Left forelimb (tissue), 1 donor: ENCODE data around the gene ROBO3.

Experiments
- DNase-seq: peaks from one replicate; pipeline ENCODE4 v3.0.0-alpha.2; 2018; ENCODE audit warnings: low spot score

Gene ROBO3

DNA sequence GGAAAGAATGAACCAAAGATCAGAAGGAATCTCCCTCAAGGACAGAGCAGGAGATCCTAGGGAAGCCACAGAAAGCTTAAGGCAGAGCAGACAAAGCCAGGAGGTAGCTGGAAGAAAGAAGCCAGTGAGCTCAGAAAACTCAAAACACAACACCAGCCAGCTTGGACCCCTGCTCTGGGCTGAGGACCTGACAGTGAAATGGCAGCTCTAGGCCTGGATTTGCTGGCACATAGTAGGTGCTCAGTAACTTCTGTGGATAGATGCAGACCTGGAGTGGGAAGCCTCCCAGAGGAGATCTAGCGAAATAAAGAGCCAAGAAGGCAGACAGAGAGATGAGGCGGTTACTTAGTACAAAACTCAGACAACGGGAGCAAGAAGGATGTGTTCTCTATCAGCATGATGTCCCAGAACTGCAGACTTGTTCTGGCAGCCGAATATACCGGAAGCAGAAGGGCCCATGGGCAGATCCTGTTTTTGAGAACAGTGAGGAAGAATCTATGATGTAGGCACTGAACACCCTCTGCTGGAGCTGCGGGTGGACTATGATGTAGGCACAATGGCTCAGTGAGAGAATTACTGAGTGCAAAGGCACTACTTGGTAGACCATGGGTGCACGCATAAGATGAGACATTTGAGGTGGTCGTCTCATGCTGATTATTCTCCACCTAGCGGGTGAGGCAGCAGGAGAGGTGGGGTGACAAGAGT, 27.7 kb downstream of the ROBO3 start:
- no peak for DNase-seq

DNA sequence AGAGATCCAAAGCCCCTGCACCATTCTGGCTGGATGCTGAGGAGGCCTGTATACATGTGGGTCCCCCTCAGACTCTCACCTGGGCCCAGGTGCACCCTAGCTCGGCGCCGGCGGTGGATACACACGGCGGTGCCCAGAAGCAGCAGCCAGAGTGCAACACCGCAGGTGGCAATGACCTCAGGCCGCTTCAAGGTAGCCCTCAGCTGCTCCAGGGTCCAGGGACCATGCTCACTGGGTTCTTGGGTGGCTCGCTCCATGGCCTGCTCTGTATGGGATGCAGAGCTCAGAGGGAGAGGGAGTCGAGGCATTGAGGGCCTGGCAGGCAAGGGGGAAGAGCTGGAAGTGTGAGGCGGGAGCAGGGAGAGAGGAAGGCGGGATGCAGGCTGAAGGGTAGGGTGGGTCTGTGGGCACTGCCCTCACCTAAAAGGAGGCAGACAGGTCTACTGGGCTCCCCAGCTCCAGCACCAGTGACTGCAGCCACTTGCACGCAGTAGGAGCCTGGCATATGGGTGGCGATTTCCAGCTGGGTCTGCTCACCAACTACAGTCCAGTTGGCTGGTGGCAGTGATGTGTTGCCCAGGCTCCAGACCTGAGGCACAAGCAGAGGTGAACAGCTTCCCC, 28.7 kb downstream of the ROBO3 start:
- no peak for DNase-seq

DNA sequence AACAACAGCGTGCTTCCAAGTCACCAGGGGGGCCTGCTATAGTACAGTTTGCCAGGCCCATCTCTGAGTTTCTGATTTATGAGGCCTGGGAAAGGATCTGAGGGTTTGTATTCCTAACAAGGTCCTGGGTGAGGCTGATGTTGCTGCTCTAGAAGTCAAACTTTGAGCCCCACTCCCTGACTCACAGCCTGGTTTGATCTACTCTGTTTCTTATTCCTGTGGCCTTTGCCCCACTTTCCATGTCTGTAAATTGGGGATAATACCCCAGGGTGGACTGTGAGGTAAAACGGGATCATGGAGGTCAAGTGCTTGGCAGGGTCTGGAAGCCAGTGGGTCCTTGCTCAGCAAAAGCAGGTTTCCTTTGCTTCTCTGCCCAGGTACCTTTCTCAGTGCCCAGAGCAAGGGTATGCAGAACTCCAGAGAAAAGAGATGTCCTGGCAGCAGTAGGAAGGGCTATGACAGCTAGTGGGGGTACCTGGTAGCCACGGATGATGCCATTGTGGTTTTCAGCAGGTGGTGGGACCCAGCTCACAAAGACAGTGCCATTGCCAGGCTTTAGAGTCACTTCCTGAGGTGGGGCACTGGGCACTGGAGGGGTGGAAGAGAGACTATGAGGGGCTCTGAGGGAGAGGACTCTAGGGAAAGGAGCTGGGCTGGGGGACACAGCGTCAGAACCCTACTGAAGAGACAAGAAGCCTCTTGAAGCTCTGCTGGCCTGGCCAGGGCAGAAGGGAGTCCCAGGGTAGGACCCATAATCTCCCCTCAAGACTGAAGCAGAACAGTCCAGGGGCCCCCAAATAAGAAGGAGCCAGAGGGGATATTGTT, 29.6 kb downstream of the ROBO3 start:
- DNase-seq, result no peak

DNA sequence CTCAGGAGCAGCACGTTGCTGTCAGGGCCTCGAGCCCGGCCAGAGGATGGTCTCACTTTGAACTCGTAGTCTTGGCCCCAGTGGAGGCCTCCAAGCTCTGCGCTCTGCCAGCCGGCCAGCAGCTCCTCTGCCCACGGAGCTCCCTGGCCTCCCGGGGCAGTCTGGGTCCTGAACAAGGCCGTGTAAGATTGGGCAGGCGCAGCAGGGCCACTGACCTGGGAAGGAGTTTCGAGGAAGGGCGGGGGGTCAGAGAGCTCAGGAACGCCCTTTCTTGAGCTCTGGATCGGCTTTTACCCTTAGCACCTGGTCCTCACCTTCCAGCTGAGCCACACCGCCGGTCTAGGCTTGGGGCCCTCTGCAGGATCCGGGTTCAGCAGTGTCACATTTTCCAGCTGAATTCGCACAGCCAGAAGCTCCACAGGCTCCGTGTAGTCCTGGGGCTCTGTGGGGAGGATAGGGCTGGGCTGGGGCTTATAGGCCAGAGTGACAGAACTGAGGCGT, 30.3 kb downstream of the ROBO3 start:
- no peak for DNase-seq

DNA sequence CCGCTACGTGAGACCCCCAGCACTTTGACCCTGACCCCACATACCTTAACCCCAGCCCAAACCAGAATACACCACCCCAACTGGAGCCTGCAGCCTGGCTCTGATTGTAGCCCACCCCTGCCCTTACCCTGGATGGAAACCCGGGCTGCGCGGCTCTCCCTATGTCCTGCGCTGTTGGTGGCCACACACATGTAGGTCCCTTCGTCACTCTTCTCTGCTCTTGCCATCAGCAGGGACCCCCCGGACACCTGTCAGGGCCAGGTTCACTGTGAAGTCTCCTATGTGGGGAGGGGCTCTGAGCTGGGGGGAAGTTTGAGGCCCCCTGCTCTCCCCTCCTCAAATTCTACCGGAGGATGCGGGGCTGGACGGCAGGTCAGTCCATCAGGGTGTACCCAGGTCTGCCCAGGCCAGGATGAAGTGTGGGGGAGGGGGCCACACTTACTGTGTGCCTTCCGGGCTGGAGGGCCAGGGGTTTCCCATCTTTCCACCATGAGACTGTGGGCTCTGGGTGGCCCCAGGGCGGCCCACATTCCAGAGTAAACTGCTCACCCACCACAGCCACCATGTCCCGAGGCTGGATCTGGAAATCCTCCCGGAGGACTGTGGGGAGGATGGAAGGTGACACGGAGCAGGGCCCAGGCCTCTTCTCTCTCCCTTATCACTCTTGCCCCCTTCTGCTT, 31.0 kb downstream of the ROBO3 start:
- DNase-seq, result peak; percentile 57

DNA sequence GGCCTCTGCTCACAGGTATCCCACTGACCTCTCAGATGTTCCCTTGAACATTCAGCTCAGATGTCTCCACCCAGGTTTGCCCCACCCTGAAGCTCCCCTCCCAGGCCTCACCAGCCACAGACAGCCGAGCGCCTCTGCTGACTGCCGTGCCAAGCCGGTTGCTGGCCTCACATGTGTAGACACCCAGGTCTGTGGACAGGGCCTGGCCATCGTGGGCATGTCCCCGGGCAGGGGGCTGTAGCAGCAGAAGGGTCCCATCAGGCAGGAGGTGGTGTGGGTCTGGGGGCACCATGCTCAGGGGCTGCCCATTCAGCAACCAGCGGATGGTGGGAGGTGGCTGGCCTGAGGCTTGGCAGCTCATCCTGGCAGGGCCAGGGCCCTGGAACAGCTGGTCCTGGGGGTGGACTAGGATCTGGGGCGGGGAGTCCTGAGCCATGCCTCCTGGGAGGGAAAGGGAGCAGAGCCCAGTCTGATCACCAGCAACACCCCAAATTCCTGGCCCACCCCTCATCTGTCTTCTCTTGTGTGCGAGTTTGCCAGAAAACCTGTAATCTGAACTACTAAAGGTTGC, 31.7 kb downstream of the ROBO3 start:
- DNase-seq, result peak; percentile 72

DNA sequence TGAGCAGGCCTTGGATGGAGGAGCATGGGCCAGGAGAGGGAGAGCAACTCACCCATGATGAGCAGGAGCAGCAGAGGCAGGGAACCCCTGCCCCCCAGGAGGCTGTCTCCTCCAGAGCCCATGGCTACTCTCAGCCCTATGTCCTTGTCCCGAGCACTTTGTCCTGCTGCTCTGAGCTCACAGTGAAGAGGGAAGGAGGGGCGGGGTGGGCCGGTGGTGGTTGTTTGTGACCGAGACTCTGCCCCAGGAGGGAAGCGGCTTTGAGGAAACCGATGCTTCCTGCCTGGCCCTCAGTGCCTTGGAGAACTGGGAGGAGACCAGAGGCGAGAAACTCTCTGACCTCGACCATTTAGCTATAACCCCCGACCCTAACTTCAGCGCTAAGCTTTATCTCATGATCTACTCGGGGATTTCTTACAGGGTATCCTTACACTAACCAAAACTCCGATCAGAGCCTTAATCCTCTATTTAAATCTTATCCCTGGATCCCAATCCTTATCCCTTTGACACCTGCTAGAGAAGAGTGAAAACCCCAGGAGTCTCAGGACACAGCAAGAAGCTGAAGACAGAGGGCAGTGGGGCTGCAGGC, 32.5 kb downstream of the ROBO3 start, which contains the start of gene ROBO4:
ROBO4 (minus strand) TSS at position 192 of the 589 bp plus-strand sequence; CDS start at position 122, 70 bp downstream.
- peak; percentile 65 for DNase-seq

DNA sequence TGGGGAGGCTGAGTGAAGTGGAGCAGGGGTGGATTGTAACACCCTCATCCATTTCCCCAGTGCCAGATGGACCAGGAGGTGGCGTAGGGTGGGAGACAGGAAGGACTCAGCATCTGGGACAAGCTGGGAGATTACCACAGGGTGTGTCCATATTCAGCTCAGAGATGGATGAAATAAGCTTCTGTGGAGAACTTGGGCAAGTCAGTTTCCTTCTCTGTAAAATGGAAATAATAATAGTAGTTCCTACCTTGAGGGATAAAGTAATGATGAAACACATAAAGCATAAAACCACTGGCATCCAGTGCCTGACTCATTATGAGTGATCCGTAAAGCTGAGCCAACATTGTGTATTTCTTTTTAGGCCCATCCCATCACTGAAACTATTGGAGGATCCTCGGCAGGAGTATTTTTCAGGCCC, 33.0 kb downstream of the ROBO3 start:
- peak; percentile 49 for DNase-seq

DNA sequence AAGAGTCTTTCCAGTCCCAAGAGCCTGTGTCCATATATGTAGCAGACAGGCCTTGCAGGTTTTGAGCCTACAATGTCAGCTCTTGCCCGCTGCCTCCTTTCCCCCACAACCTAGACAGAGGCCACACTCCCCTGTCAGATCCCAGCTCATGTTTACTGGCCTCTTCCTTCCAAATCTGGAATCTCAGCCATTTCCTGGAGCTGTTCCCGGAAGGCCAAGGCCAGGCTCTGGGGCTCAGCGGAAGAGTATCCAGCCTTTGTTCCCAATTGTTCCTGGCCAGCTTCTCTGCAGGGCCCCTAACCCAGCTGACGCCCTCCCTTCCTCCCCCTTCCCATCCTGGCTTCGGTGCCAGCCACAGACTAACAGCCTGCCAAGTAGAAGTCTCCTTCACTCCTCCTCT, 33.5 kb downstream of the ROBO3 start:
- DNase-seq, result peak; percentile 78

DNA sequence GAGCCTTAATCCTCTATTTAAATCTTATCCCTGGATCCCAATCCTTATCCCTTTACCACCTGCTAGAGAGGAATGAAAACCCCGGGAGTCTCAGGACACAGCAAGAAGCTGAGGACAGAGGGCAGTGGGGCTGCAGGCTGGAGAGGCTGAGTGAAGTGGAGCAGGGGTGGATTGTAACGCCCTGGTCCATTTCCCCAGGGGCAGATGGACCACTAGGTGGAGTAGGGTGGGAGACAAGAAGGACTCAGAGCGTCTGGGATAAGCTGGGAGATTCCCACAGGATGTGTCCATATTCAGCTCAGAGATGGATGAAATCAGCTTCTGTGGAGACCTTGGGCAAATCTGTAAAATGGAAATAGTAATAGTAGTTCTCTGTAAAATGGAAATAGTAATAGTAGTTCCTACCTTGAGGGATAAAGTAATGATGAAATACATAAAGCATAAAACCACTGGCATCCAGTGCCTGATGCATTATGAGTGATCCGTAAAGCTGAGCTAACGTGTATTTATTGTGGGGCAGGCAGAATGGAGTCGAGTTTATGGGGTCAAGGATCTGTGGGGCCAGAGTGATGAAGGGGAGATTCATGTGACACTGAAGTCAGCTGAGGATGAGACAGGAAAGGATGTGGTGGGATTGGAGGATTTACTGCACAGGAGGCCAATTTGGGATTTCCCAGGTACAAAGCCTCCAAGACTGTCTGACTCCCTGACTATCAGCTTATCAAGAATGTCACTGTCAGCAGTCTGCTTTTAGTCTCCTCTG, 34.3 kb downstream of the ROBO3 start:
- peak; percentile 42 for DNase-seq

DNA sequence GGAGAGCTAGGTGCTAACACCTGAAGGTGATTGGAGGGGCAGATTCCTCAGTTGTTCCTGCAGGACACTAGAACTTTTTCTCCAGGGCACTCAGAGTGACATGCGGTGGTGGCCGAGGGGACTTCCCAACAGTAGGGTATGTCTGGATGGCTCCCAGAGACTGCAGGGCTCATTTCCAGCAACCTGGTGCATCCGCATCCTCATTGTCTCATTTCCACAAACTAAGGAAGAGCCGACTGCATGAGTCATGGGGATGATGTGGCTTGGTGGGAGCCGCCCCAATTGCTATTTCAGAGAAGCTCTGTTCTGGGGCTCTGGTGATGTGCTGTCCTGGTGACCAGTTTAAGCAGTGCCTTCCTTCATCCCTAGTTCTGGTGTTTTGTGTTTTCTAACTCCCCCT, 35.2 kb downstream of the ROBO3 start:
- DNase-seq, result peak; percentile 37

DNA sequence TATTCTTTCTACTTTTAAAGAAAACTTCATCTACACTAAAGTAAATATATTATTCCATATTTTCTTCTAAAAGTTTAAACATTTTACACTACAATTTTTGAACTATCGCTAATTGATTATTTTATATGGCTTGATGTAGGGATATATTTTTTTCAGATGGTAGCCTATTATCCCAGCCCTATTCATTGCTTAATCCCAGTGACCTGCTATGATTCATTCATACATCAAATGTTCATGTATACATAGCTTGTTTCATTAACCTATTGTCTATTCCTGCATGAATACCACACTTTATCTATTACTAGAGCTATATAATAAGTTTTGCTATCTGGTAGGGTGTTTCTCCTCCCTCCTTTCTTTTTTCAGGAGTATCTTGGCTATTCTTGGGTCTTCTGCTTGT, 37.4 kb downstream of the ROBO3 start:
- no peak for DNase-seq

DNA sequence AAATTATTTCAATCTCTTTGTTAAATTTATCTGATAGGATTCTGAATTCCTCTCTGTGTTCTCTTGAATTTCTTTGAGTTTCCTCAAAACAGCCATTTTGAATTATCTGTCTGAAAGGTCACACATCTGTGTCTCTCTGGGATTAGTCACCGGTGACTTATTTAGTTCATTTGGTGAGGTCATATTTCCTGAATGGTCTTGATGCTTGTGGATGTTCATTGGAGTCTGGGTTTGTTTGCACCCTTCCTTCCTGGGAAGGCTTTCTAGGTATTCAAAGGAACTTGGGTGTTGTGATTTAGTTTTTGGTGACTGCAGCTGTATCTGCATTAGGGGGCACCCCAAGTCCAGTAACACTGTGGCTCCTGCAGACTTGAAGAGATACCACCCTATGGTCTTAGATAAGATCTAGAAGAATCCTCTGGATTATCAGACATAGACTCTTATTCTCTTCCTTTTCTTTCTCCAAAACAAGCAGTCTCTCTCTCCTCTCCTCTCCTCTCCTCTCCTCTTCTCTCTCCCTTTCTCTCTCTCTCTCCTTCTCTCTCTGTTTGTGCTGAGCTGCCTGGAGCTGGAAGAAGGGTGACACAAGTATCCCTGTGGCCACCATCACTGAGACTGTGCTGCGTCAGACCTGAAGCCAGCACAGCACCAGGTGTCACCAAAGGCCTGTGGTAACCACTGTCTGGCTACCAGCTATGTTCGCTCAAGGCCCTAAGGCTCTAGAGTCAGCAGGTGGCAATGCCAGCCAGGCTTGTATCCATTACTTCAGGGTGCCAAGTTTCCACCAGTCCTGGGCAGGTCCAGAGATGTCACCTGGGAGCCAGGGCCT, 50.5 kb downstream of the ROBO3 start:
- DNase-seq, result no peak

DNA sequence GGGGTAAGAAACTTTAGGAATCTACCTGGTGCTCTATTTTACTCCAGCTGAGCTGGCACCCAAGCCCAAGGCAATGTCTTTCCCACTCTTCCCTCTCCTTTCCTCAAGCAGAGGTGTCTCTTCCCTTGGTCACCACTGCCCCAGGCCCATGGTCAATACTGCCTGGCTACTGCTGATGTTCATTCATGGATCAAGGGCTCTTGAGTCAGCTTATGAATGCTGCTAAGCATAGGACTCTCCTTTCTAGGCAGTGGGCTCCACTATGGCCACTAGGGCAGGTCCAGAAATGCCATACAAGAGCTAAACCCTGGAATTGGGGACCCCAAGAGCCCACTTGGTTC, 51.1 kb downstream of the ROBO3 start:
- no peak for DNase-seq

DNA sequence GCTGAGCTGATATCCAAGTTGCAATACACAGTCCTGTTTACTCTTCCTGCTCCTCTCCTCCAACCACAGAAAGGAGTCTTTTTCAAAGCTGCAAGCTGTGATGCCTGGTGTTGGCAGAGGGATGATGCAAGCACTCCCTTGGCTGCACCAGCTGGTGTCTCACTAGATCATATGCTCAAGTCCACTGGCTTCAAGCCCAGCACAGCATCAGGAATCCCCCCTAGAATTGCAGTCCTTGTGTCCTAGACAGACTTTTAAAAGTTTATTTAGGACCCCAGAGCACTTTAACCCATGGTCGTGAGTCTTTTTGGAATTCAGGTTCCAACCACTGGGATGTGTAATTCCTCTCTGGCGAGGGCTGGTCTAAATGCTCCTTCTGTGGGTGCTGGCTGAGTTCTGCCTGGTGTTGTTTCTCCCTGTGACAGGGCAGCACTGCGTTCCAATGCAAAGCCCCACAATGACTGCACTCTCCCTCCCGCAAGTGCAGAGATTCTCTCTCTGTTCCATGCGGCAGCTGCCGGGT, 51.9 kb downstream of the ROBO3 start:
- no peak for DNase-seq

DNA sequence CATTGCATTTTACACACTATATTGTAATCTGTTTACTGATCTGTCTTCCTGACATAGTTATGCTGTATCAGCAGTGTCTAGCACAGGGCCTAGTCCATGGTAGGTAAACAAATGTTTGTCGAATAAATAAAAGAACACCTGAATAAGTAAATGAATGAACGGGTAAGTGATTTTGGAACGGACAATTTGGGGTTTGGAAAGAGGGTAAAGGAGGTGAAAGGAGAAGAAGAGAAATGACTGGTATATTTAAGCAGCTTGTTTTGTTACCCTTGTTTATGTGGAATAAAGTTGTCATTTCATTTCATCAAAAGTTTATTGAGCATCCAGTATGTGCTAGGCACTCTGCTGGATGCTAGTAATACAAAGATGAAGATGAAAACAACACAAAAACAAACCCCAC, 53.7 kb downstream of the ROBO3 start, which contains the start of gene HEPN1:
HEPN1 (plus strand) TSS at position 301 of the 400 bp plus-strand sequence.
- no peak for DNase-seq

DNA sequence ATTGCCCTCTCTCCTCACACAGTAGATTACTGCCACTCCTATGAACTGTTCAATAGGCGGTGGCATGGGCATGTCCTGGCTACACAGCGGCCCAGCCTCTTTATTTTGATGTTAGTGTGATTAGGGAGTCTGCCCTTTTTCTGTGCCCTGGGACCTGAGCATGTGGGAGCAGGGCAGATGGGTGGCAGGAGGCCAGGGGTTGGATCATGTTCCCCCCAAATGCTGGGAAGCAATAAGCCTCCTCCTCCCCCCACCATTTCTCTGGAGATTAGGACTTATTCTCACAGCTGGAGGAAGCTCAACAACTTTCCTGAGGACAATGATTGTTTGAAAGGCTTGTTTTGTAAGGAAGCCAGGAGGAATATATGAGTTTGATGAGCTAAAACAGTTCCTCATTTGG, 54.7 kb downstream of the ROBO3 start:
- no peak for DNase-seq

DNA sequence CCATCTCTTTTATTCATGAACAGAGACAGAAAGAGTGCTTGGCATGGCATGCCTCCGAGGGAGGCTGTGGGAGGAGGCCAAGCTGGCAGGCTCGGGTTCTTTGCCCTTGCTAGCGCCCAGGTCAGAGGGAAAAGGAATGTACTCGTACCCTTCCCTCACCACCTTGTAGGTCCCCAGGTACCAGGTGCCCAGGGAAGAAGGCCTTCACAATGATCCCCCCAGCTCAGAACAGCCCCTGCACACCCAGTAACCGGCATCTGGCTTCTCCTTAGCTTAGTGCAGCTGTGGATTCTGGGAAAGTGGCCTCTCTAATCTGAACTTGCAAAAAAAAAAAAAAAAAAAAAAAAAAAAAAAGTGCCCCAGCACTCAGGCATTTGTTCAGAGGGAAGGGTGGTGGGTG, 55.1 kb downstream of the ROBO3 start:
- no peak for DNase-seq

DNA sequence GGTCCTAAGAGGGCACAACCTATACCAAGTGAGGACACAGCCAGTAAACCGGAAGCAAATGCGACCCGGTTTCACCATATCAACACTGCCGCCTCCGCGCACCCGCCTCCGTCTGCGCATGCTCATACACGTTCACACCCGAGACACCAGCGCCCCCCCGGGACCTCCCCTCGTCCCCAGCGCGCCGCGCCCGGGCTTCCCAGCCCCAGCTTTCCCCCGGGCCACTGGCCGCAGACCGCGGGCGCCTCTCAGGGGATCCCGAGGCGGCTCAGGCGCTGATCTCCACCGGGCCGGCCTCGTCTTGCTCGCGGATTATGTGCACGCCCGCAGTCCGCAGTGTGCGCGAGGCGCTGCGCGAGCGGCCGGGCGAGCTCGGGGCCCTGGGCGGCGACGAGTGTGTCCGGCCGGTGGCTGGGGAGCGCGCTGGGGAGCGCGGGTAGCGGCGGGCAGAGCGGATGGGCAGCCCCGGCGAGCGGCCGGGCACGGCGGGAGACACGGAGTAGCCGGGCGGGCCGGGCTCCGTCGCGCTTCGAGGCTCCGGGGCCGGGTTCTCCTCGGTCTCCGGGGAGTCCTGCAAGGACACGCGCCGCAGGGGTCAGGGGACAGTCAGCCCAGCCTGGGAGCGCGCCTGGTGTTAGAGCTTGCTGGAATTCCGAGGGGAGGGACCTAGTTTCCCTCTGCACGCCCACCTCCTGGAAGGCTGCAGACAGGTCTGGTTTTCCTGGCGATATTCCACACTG, 55.8 kb downstream of the ROBO3 start:
- DNase-seq, result peak; percentile 85
